Measurements from ENCODE around the gene CATSPER1. TPM values are rescaled to one million over a fixed set of nuclear protein-coding genes. Genes with fewer than 3 reads are reported as not detected.

Gene CATSPER1
- total RNA-seq, 1 donor from 2014 or later = not detected

DNA sequence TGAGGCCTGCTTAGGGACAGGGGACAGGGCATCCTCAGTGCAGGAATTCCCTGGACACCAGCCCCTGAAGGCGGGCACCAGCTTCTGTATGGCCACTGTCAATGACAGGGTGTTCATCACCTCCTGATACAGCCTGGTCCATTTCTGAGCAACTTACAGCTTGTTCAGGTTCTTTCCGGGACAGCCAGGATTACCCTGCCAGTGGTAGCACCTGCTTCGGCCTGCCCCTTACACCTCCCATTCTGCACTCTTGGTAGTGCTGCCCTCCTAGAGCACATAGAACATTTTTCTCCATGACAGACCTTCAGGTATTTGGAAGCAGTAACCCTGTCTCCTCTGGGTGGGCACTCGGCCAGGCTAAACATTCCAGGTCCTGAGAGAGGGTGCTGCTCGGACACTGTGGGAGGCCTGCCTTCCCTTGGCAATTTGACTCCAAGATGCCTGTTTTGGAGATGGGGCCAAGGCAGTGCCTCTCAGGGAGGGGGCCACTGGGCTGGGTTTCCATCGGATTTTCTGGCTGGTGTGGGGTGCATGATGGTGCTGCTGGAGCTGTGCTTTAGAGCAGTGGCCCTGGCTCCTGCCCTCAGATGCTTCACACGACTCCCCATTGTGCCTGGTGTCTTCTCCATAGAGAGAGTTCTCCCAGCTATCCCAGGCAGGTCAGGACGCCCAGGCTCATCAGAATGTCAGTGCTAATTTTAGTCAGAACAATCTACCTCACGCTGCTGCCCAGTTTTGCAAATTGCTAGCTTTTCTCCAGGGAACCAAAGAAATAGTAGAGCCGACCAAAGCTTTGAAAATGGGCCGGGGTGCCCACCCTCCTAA lies 21.5 kb upstream of the CATSPER1 start:
- no peak overlapping the region for H3K27ac ChIP-seq
- H2AFZ ChIP-seq (replicated peaks) = no peak overlapping the region
- H3K9ac ChIP-seq = no peak overlapping the region
- Mint-ChIP-seq H3K4me1 (peaks cover 43% of the 10 kb centered on the region), H3K36me3 (peaks cover 3% of the 10 kb centered on the region), H3K27me3 (ENCODE audit: insufficient read depth, low read depth) (no peaks in the 10 kb centered on the region), H3K27ac (no peak overlapping the region), H3K4me3 (peak overlapping the region; percentile 90), H3K9me3 (peaks cover 2% of the 10 kb centered on the region)
- H3K36me3 ChIP-seq = peaks cover 4% of the 10 kb centered on the region
- peaks cover 24% of the 10 kb centered on the region for H3K4me1 ChIP-seq
- no peaks in the 10 kb centered on the region for H3K27me3 ChIP-seq
- peaks cover 43% of the 10 kb centered on the region for H3F3A ChIP-seq (ENCODE audit: low read depth)
- H3K9me3 ChIP-seq (ENCODE audit: low read depth) = no peaks in the 10 kb centered on the region
- H4K20me1 ChIP-seq (ENCODE audit: low read depth) = peaks cover 8% of the 10 kb centered on the region
- DNase-seq (ENCODE audit: low spot score) = no peak
- H3K4me3 ChIP-seq = peak overlapping the region; percentile 86
- peak overlapping the region; percentile 94 for H3K4me2 ChIP-seq
- H3K79me2 ChIP-seq (ENCODE audit: low read depth) = peaks cover 29% of the 10 kb centered on the region
- TF ChIP-seq EZH2phosphoT487 (IDR thresholded peaks at IDR 0.05) (no peak), EZH2 (IDR thresholded peaks at IDR 0.05) (no peak)
- TF ChIP-seq, protein P1, sequence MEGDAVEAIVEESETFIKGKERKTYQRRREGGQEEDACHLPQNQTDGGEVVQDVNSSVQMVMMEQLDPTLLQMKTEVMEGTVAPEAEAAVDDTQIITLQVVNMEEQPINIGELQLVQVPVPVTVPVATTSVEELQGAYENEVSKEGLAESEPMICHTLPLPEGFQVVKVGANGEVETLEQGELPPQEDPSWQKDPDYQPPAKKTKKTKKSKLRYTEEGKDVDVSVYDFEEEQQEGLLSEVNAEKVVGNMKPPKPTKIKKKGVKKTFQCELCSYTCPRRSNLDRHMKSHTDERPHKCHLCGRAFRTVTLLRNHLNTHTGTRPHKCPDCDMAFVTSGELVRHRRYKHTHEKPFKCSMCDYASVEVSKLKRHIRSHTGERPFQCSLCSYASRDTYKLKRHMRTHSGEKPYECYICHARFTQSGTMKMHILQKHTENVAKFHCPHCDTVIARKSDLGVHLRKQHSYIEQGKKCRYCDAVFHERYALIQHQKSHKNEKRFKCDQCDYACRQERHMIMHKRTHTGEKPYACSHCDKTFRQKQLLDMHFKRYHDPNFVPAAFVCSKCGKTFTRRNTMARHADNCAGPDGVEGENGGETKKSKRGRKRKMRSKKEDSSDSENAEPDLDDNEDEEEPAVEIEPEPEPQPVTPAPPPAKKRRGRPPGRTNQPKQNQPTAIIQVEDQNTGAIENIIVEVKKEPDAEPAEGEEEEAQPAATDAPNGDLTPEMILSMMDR (IDR thresholded peaks at IDR 0.05) = no peak

DNA sequence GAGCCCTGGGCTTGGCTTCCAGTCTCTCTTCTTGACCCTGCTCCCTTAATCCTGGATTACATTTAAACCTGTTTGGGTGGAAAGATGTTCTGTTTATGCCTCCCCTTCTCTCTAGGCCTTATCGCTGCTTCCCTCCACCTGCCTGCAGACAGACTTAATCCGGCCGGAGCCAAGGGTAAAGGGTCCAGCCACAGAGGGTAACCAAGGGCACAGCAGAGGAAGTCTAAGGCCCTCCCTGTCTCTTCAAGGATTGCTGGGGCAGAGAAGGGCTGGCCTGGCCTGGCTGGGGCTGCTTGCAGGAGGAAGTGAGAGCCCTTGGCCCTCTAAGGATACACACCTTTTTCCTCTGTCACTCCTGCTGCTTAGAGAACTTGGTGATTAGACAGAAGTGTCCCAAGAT lies 20.6 kb upstream of the CATSPER1 start:
- H3K4me3 Mint-ChIP-seq = peak overlapping the region; percentile 63
- H3K9me3 Mint-ChIP-seq = peaks cover 2% of the 10 kb centered on the region
- Histone ChIP-seq H3K79me2 (ENCODE audit: low read depth) (peaks cover 23% of the 10 kb centered on the region), H3K27me3 (no peaks in the 10 kb centered on the region), H3K4me2 (no peak overlapping the region), H3K27ac (no peak overlapping the region), H3K9ac (no peak overlapping the region), H3K36me3 (peaks cover 4% of the 10 kb centered on the region), H2AFZ (replicated peaks) (no peak overlapping the region), H3F3A (ENCODE audit: low read depth) (peaks cover 43% of the 10 kb centered on the region), H3K4me1 (peaks cover 24% of the 10 kb centered on the region), H3K4me3 (no peak overlapping the region), H4K20me1 (ENCODE audit: low read depth) (peaks cover 5% of the 10 kb centered on the region), H3K9me3 (ENCODE audit: low read depth) (no peaks in the 10 kb centered on the region)
- H3K4me1 Mint-ChIP-seq = peaks cover 38% of the 10 kb centered on the region
- DNase-seq (ENCODE audit: low spot score) = no peak
- peaks cover 2% of the 10 kb centered on the region for H3K36me3 Mint-ChIP-seq
- H3K27me3 Mint-ChIP-seq (ENCODE audit: insufficient read depth, low read depth) = no peaks in the 10 kb centered on the region
- no peak overlapping the region for H3K27ac Mint-ChIP-seq
- TF ChIP-seq, protein P1 (IDR thresholded peaks at IDR 0.05) = no peak
- TF ChIP-seq EZH2phosphoT487 (IDR thresholded peaks at IDR 0.05) (no peak), EZH2 (IDR thresholded peaks at IDR 0.05) (no peak)

DNA sequence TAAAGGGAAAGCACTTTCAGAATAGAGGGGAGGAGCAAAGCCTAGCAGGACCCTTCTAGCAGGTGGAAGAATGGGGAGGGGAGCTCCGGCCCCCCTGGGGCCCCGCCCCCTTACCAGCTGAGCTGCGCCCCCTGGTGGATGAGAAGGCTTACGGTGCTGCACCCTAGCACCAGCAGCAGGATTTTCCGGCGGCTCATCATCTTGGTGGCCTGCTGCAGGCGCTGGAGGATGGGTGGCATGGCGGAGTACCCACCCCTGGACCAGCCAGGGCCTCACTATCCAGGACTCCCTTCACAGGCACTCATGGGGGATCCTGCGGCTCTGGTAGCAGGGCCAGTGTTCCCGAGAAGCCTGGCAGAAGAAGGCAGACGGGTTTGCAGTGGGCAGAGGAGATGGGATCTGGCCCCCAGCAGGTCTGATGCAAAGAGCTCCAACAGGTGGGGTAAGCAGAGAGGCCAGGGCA lies 18.9 kb upstream of the CATSPER1 start:
- H3K9ac ChIP-seq = no peak overlapping the region
- H3K4me2 ChIP-seq = peak overlapping the region; percentile 65
- H3K79me2 ChIP-seq (ENCODE audit: low read depth) = peaks cover 23% of the 10 kb centered on the region
- no peak overlapping the region for H3K27ac Mint-ChIP-seq
- peaks cover 4% of the 10 kb centered on the region for H3K36me3 ChIP-seq
- no peaks in the 10 kb centered on the region for H3K9me3 ChIP-seq (ENCODE audit: low read depth)
- peaks cover 2% of the 10 kb centered on the region for H3K9me3 Mint-ChIP-seq
- DNase-seq (ENCODE audit: low spot score) = peak; percentile 95
- no peaks in the 10 kb centered on the region for H3K27me3 ChIP-seq
- H3K4me3 ChIP-seq = no peak overlapping the region
- TF ChIP-seq, protein P1 (IDR thresholded peaks at IDR 0.05) = peak; percentile 93
- TF ChIP-seq EZH2 (IDR thresholded peaks at IDR 0.05) (no peak), EZH2phosphoT487 (IDR thresholded peaks at IDR 0.05) (no peak)
- H3K36me3 Mint-ChIP-seq = no peaks in the 10 kb centered on the region
- H3K4me1 Mint-ChIP-seq = peaks cover 26% of the 10 kb centered on the region
- H4K20me1 ChIP-seq (ENCODE audit: low read depth) = peaks cover 5% of the 10 kb centered on the region
- H3K4me3 Mint-ChIP-seq = no peak overlapping the region
- no peak overlapping the region for H3K27ac ChIP-seq
- no peaks in the 10 kb centered on the region for H3K27me3 Mint-ChIP-seq (ENCODE audit: insufficient read depth, low read depth)
- no peak overlapping the region for H2AFZ ChIP-seq (replicated peaks)
- H3F3A ChIP-seq (ENCODE audit: low read depth) = peaks cover 26% of the 10 kb centered on the region
- H3K4me1 ChIP-seq = peaks cover 15% of the 10 kb centered on the region

Measured in neural progenitor cell (in vitro differentiated cells).